SK-N-SH (cell line): ENCODE results near the gene LOC128125822.

Experiments used
- GABPA ChIP-seq: IDR thresholded peaks from 2 replicates; pipeline ENCODE4 v1.4.0; 2012; ENCODE audit warnings: low read depth, mild to moderate bottlenecking
- GATA2 ChIP-seq: sonication (generic); formaldehyde crosslinking; IDR thresholded peaks from 2 replicates; pipeline ENCODE4 v1.5.0; 2020; ENCODE audit warnings: mild to moderate bottlenecking, missing genetic modification reagents
- JUND ChIP-seq: IDR thresholded peaks from 2 replicates; pipeline ENCODE4 v1.4.0; 2012
- MXI1 ChIP-seq: IDR thresholded peaks from 2 replicates; pipeline ENCODE4 v1.6.1; 2012; ENCODE audit warnings: mild to moderate bottlenecking, low read depth, low read length, improper control_type of control experiment
- POLR2AphosphoS5 ChIP-seq: IDR thresholded peaks from 2 replicates; pipeline ENCODE4 v1.6.1; 2012; ENCODE audit warnings: low read depth, low read length
- TAF1 ChIP-seq: IDR thresholded peaks from 2 replicates; pipeline ENCODE4 v1.6.1; 2012; ENCODE audit warnings: low read depth, mild to moderate bottlenecking, low read length, moderate library complexity, borderline replicate concordance
- TF ChIP-seq, protein P1 (sequence below): fragments of 200-600 bp; sonication (generic); IDR thresholded peaks from 2 replicates; pipeline ENCODE4 v1.6.1; 2017; ENCODE audit warnings: antibody characterized with exemption, mild to moderate bottlenecking, moderate library complexity
- TF ChIP-seq, protein P2 (sequence below): fragments of 150-350 bp; IDR thresholded peaks from 2 replicates; pipeline ENCODE4 v1.6.1; 2017; ENCODE audit warnings: antibody characterized with exemption, low read length, low read depth, borderline replicate concordance
- TF ChIP-seq, protein P3 (sequence below): IDR thresholded peaks from 2 replicates; pipeline ENCODE4 v1.4.0; 2012; ENCODE audit warnings: low read depth
- TF ChIP-seq, protein P4 (sequence below): IDR thresholded peaks from 2 replicates; pipeline ENCODE4 v1.4.0; 2012; ENCODE audit warnings: low read depth, borderline replicate concordance
- TF ChIP-seq, protein P5 (sequence below): IDR thresholded peaks from 2 replicates; pipeline ENCODE4 v1.6.1; 2012; ENCODE audit warnings: mild to moderate bottlenecking, low read depth, low read length, moderate library complexity

DNA sequence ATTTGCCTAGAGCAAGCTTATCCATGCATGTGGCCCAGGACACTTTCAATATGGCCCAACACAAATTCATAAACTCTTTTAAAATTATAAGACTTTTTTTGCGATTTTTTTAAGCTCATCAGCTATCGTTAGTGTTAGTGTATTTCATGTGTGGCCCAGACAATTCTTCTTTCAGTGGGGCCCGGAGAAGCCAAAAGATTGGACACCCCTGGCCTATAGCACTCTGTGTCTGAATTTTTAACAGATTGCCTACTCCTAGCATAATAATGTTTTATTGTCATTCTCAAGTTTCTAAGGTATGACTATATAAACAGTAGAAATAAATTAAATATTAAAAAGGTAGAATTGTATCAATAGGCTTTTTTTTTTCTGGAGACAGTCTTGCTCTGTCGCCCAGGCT is 48.6 kb upstream of the LOC128125822 start:
- TF ChIP-seq POLR2AphosphoS5, result no peak
- no peak for TF ChIP-seq MXI1
- TF ChIP-seq GABPA, result no peak
- TF ChIP-seq, protein P1, sequence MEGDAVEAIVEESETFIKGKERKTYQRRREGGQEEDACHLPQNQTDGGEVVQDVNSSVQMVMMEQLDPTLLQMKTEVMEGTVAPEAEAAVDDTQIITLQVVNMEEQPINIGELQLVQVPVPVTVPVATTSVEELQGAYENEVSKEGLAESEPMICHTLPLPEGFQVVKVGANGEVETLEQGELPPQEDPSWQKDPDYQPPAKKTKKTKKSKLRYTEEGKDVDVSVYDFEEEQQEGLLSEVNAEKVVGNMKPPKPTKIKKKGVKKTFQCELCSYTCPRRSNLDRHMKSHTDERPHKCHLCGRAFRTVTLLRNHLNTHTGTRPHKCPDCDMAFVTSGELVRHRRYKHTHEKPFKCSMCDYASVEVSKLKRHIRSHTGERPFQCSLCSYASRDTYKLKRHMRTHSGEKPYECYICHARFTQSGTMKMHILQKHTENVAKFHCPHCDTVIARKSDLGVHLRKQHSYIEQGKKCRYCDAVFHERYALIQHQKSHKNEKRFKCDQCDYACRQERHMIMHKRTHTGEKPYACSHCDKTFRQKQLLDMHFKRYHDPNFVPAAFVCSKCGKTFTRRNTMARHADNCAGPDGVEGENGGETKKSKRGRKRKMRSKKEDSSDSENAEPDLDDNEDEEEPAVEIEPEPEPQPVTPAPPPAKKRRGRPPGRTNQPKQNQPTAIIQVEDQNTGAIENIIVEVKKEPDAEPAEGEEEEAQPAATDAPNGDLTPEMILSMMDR, result no peak
- no peak for TF ChIP-seq TAF1
- TF ChIP-seq, protein P2, sequence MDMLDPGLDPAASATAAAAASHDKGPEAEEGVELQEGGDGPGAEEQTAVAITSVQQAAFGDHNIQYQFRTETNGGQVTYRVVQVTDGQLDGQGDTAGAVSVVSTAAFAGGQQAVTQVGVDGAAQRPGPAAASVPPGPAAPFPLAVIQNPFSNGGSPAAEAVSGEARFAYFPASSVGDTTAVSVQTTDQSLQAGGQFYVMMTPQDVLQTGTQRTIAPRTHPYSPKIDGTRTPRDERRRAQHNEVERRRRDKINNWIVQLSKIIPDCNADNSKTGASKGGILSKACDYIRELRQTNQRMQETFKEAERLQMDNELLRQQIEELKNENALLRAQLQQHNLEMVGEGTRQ, result no peak
- TF ChIP-seq, protein P3, sequence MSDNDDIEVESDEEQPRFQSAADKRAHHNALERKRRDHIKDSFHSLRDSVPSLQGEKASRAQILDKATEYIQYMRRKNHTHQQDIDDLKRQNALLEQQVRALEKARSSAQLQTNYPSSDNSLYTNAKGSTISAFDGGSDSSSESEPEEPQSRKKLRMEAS, result no peak
- TF ChIP-seq, protein P4, sequence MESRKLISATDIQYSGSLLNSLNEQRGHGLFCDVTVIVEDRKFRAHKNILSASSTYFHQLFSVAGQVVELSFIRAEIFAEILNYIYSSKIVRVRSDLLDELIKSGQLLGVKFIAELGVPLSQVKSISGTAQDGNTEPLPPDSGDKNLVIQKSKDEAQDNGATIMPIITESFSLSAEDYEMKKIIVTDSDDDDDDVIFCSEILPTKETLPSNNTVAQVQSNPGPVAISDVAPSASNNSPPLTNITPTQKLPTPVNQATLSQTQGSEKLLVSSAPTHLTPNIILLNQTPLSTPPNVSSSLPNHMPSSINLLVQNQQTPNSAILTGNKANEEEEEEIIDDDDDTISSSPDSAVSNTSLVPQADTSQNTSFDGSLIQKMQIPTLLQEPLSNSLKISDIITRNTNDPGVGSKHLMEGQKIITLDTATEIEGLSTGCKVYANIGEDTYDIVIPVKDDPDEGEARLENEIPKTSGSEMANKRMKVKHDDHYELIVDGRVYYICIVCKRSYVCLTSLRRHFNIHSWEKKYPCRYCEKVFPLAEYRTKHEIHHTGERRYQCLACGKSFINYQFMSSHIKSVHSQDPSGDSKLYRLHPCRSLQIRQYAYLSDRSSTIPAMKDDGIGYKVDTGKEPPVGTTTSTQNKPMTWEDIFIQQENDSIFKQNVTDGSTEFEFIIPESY, result no peak
- no peak for TF ChIP-seq JUND
- TF ChIP-seq, protein P5, sequence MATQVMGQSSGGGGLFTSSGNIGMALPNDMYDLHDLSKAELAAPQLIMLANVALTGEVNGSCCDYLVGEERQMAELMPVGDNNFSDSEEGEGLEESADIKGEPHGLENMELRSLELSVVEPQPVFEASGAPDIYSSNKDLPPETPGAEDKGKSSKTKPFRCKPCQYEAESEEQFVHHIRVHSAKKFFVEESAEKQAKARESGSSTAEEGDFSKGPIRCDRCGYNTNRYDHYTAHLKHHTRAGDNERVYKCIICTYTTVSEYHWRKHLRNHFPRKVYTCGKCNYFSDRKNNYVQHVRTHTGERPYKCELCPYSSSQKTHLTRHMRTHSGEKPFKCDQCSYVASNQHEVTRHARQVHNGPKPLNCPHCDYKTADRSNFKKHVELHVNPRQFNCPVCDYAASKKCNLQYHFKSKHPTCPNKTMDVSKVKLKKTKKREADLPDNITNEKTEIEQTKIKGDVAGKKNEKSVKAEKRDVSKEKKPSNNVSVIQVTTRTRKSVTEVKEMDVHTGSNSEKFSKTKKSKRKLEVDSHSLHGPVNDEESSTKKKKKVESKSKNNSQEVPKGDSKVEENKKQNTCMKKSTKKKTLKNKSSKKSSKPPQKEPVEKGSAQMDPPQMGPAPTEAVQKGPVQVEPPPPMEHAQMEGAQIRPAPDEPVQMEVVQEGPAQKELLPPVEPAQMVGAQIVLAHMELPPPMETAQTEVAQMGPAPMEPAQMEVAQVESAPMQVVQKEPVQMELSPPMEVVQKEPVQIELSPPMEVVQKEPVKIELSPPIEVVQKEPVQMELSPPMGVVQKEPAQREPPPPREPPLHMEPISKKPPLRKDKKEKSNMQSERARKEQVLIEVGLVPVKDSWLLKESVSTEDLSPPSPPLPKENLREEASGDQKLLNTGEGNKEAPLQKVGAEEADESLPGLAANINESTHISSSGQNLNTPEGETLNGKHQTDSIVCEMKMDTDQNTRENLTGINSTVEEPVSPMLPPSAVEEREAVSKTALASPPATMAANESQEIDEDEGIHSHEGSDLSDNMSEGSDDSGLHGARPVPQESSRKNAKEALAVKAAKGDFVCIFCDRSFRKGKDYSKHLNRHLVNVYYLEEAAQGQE, result no peak
- TF ChIP-seq GATA2 (CRISPR knock-in tag), result no peak
